GM23338 (cell line): ENCODE results near the gene USP1. TPM values are rescaled to one million over a fixed set of nuclear protein-coding genes. Genes with fewer than 3 reads are reported as not detected.

Experiments used
- ATAC-seq: fragments of 200-7000 bp; cut with Tn5 transposase; 3 replicates; pipeline ENCODE4 v1.9.1; 2020
- DNase-seq: peaks from one replicate; pipeline ENCODE4 v3.0.0-alpha.2; 2015; ENCODE audit warnings: low spot score
- H2AFZ ChIP-seq: fragments of 200-600 bp; sonication (generic); 2 replicates; pipeline ENCODE4 v1.8.0; 2016; ENCODE audit warnings: antibody characterized with exemption, mild to moderate bottlenecking, moderate library complexity
- H3F3A ChIP-seq: fragments of 200-600 bp; sonication (generic); replicated peaks from 2 replicates; pipeline ENCODE4 v1.8.0; 2017; ENCODE audit warnings: antibody characterized with exemption, mixed run types, low read depth
- H3K27ac ChIP-seq: fragments of 200-600 bp; sonication (generic); 2 replicates; pipeline ENCODE4 v1.6.1; 2016; ENCODE audit warnings: low read depth
- H3K27me3 ChIP-seq: fragments of 200-600 bp; sonication (generic); 2 replicates; pipeline ENCODE4 v1.8.0; 2016; ENCODE audit warnings: mild to moderate bottlenecking, mixed run types, moderate library complexity; ENCODE audit not compliant: insufficient read depth
- H3K36me3 ChIP-seq: fragments of 200-600 bp; sonication (generic); 2 replicates; pipeline ENCODE4 v1.8.0; 2016; ENCODE audit warnings: mild to moderate bottlenecking; ENCODE audit not compliant: insufficient read depth
- H3K4me1 ChIP-seq: fragments of 200-600 bp; sonication (generic); 2 replicates; pipeline ENCODE4 v1.8.0; 2016; ENCODE audit warnings: mild to moderate bottlenecking, moderate library complexity; ENCODE audit not compliant: insufficient read depth
- H3K4me2 ChIP-seq: fragments of 200-600 bp; sonication (generic); 2 replicates; pipeline ENCODE4 v1.7.1; 2017; ENCODE audit warnings: mixed run types
- H3K4me3 ChIP-seq: fragments of 200-600 bp; sonication (generic); 2 replicates; pipeline ENCODE4 v1.6.1; 2016; ENCODE audit warnings: mixed run types
- H3K79me2 ChIP-seq: fragments of 200-600 bp; sonication (generic); replicated peaks from 2 replicates; pipeline ENCODE4 v1.8.0; 2017; ENCODE audit warnings: mild to moderate bottlenecking; ENCODE audit not compliant: insufficient read depth
- H3K9me2 ChIP-seq: fragments of 200-600 bp; sonication (generic); 2 replicates; pipeline ENCODE4 v1.8.0; 2017; ENCODE audit not compliant: insufficient read depth
- H4K20me1 ChIP-seq: fragments of 200-600 bp; sonication (generic); replicated peaks from 2 replicates; pipeline ENCODE4 v1.8.0; 2017; ENCODE audit warnings: mild to moderate bottlenecking; ENCODE audit not compliant: insufficient read depth
- H3K27ac Mint-ChIP-seq: 2 replicates; pipeline ENCODE4 v1.8.0; 2020; ENCODE audit warnings: inconsistent platforms, mild to moderate bottlenecking, moderate library complexity, mixed read lengths
- H3K27me3 Mint-ChIP-seq: 3 replicates; pipeline ENCODE4 v1.8.0; 2022; ENCODE audit warnings: low read depth, mild to moderate bottlenecking, moderate library complexity, mixed read lengths, inconsistent platforms; ENCODE audit not compliant: insufficient read depth, poor library complexity
- H3K36me3 Mint-ChIP-seq: 3 replicates; pipeline ENCODE4 v1.8.0; 2021; ENCODE audit warnings: low read depth, mild to moderate bottlenecking, inconsistent platforms, moderate library complexity, mixed read lengths
- H3K4me1 Mint-ChIP-seq: 3 replicates; pipeline ENCODE4 v1.8.0; 2020; ENCODE audit warnings: mild to moderate bottlenecking, inconsistent platforms, mixed read lengths
- H3K4me3 Mint-ChIP-seq: 3 replicates; pipeline ENCODE4 v1.8.0; 2021; ENCODE audit warnings: moderate library complexity, mild to moderate bottlenecking, inconsistent platforms, mixed read lengths
- H3K9me3 Mint-ChIP-seq: 3 replicates; pipeline ENCODE4 v1.8.0; 2020; ENCODE audit warnings: moderate library complexity, mild to moderate bottlenecking, inconsistent platforms, mixed read lengths
- CREB1 ChIP-seq: fragments of 250-450 bp; sonication (Bioruptor Pico); IDR thresholded peaks from 2 replicates; pipeline ENCODE4 v1.5.0; 2020; ENCODE audit warnings: low read depth, mild to moderate bottlenecking, moderate library complexity
- CTCF ChIP-seq, 2 experiments: fragments of 200-600 bp in 1 of 2; sonication (generic) in 1 of 2; conservative IDR thresholded peaks; 2 replicates each; pipeline versions ENCODE4 v1.5.1 to v1.6.1; 2016 to 2017; ENCODE audit warnings: antibody characterized with exemption in 2 of 2, low read depth in 2 of 2, mild to moderate bottlenecking in 2 of 2, moderate library complexity in 1 of 2
- ETS1 ChIP-seq: IDR thresholded peaks from 2 replicates; pipeline ENCODE4 v1.6.1; 2016; ENCODE audit warnings: antibody characterized with exemption
- EZH2 ChIP-seq: fragments of 200-600 bp; sonication (generic); IDR thresholded peaks from one replicate; pipeline ENCODE4 v1.8.0; 2017; ENCODE audit warnings: antibody characterized with exemption, mild to moderate bottlenecking, low read depth; ENCODE audit not compliant: unreplicated experiment
- EZH2phosphoT487 ChIP-seq: fragments of 200-600 bp; sonication (generic); IDR thresholded peaks from one replicate; pipeline ENCODE4 v1.8.1; 2018; ENCODE audit warnings: antibody characterized with exemption; ENCODE audit not compliant: unreplicated experiment
- JUNB ChIP-seq: IDR thresholded peaks from one replicate; pipeline ENCODE4 v1.6.1; 2016; ENCODE audit warnings: antibody characterized with exemption; ENCODE audit not compliant: unreplicated experiment
- NANOG ChIP-seq: IDR thresholded peaks from 2 replicates; pipeline ENCODE4 v1.6.1; 2016; ENCODE audit warnings: antibody characterized with exemption, borderline replicate concordance
- POLR2AphosphoS5 ChIP-seq: IDR thresholded peaks from 2 replicates; pipeline ENCODE4 v1.6.1; 2016; ENCODE audit warnings: antibody characterized with exemption, low read depth
- REST ChIP-seq: IDR thresholded peaks from one replicate; pipeline ENCODE4 v1.6.1; 2018; ENCODE audit warnings: antibody characterized with exemption; ENCODE audit not compliant: unreplicated experiment
- STAT1 ChIP-seq: IDR thresholded peaks from one replicate; pipeline ENCODE4 v1.6.1; 2016; ENCODE audit warnings: antibody characterized with exemption; ENCODE audit not compliant: unreplicated experiment
- ZNF114 ChIP-seq: fragments of 250-450 bp; sonication (Bioruptor Pico); IDR thresholded peaks from 2 replicates; pipeline ENCODE4 v1.5.0; 2020; ENCODE audit warnings: mild to moderate bottlenecking, moderate library complexity
- ZNF331 ChIP-seq: fragments of 250-450 bp; sonication (Bioruptor Pico); IDR thresholded peaks from 2 replicates; pipeline ENCODE4 v1.5.0; 2020; ENCODE audit warnings: low read depth, mild to moderate bottlenecking, moderate library complexity
- ZNF462 ChIP-seq: fragments of 250-450 bp; sonication (Bioruptor Pico); IDR thresholded peaks from 2 replicates; pipeline ENCODE4 v1.5.0; 2020; ENCODE audit warnings: mild to moderate bottlenecking, moderate library complexity
- polyA plus RNA-seq: library from polyadenylated mRNA; unstranded; fragments of >200 nt; fragmentation: Nextera tagmentation; extraction: Ambion mirVana; gene quantifications from 2 replicates; pipeline ENCODE4 v1.2.1, GENCODE V29; 2016
- total RNA-seq: library from RNA; depleted of rRNA; stranded (reverse); fragments of >200 nt; shearing (Covaris generic); gene quantifications from 2 replicates; pipeline ENCODE4 v1.2.3, GENCODE V29; 2014

The USP1 gene
- total and polyA plus RNA-seq, 2 experiments from 2014 or later, result 45.6 to 74.6 TPM

- Mint-ChIP-seq H3K9me3 (no peaks in the 10 kb centered on the region; the same call in 2 of the 3 replicates), H3K36me3 (no peaks in the 10 kb centered on the region), H3K4me3 (no peak overlapping the region), H3K27me3 (no peaks in the 10 kb centered on the region), H3K27ac (no peak overlapping the region), H3K4me1 (peaks cover 4% of the 10 kb centered on the region; the same call in 2 of the 3 replicates)
- no peaks in the 10 kb centered on the region for H3K9me2 ChIP-seq
- H4K20me1 ChIP-seq, result no peaks in the 10 kb centered on the region
- H3K4me2 ChIP-seq, result no peak overlapping the region
- TF ChIP-seq REST (no peak), NANOG (no peak), STAT1 (no peak), ZNF331 (CRISPR knock-in tag) (no peak), POLR2AphosphoS5 (no peak), ETS1 (no peak), CTCF (conservative IDR thresholded peaks at IDR 0.05; ENCODE audit: low read depth in 2 of 2) (no peak), CREB1 (CRISPR knock-in tag) (no peak), EZH2phosphoT487 (no peak), ZNF462 (CRISPR knock-in tag) (no peak), ZNF114 (CRISPR knock-in tag) (no peak), EZH2 (no peak), JUNB (no peak)
- no peak for ATAC-seq
- no peaks in the 10 kb centered on the region for H3K36me3 ChIP-seq
- no peaks in the 10 kb centered on the region for H3K4me1 ChIP-seq
- no peaks in the 10 kb centered on the region for H3F3A ChIP-seq
- no peak overlapping the region for H3K27ac ChIP-seq
- no peak for DNase-seq
- H3K27me3 ChIP-seq, result no peaks in the 10 kb centered on the region
- no peak overlapping the region for H2AFZ ChIP-seq
- H3K4me3 ChIP-seq, result no peak overlapping the region
- H3K79me2 ChIP-seq, result no peaks in the 10 kb centered on the region
These were observed 19.4 kb upstream of the USP1 start for GRCh38 chr1:62417351-62417999.
